HG03045 (cell line): ENCODE results near the gene RBM28.
"Not testable (repeated sequence)": the region's sequence is repeated elsewhere in the genome, so short reads cannot be mapped to it uniquely, and the experiment has no call there.

Experiments used
- ATAC-seq: cut with Tn5 transposase; IDR thresholded peaks from one replicate; pipeline ENCODE4 v1.9.1; 2021; ENCODE audit warnings: mild to moderate bottlenecking, moderate library complexity; ENCODE audit not compliant: unreplicated experiment

RBM28 gene

DNA sequence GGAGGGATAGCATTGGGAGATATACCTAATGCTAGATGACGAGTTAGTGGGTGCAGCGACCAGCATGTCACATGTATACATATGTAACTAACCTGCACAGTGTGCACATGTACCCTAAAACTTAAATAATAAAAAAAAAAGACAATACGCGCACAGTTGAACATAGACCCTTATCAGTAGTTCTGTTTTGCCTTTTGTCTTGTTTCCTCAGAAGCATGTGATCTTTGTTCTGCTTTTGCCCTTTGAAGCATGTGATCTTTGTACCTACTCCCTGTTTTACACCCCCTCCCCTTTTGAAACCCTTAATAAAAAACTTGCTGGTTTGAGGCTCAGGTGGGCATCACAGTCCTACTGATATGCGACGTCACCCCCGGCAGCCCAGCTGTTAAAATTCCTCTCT, 45.7 kb downstream of the RBM28 start:
- not testable (repeated sequence) for ATAC-seq

DNA sequence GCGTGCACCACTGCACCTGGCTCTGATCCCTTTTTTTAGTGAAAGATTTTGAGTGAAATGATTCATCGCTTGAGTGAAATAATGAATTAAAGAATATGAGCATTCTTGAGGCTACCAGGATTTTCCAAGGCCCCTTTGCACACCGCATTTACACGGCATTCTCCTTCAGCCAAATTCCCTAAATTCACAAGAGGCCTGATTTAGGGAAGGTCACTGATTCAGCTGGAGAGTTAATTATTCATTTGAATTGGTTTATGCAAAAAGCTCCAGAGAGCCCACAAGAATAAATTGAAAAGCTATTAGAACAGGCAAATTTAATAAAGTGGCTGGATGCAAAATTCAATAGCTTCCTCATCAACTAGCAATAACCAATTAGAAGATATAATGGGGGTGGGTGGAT, 56.2 kb downstream of the RBM28 start:
- ATAC-seq = no peak

DNA sequence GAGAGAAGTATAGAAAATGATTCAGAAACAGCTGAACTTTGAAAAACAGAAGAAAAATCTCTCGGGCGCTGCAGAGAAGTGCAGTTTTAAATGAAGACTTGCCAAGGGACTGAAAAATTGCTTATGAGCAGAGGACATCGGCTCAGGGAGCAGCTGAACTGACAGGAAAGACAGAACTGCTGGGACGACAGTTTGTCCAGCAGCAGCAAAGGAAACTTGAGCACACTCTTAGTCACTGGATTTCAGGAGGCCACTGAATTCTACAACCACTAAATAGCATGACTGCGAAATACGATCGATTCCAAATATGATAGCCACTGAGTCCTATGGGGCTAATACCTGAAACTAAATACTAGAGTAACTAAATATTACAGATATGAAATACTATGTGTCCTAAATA, 59.6 kb downstream of the RBM28 start:
- ATAC-seq = no peak

DNA sequence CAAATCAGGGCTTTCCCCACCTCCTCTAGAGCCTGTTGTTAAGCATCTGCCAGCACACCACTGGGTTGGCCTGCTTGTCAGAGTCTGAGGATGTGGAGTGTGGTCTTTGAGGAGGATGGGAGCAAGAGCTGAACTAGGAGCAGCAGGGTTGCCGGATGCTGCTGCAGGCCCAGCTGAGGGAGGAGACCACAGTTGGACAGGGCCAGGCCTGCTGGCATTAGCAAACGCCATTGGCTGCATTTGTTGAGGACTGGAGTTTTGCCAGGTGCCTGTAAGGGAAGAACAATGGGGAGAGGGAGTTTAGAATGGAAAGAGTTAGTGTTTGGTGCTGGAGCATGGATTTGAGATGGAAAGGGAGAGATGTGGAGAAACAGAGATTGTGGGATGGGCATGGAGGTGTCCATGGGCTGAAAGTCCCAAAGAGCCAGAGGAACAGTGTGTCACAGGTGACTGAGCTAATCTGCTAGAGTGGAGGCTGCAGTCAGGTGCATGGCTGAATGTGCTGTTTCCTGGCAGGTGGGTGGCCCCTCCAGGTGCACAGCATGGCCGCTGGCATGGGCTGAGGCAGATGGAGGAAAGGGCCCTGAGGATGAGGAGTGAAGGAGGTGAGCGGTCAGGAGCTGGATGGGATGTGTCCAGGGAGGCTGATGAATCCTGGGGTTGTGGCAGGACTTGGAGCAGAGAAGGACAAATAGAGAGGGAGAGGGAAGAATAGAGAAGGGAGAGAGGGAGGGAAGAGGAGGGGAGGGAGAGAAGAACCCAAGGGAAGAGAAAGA, 61.9 kb downstream of the RBM28 start:
- no peak for ATAC-seq

DNA sequence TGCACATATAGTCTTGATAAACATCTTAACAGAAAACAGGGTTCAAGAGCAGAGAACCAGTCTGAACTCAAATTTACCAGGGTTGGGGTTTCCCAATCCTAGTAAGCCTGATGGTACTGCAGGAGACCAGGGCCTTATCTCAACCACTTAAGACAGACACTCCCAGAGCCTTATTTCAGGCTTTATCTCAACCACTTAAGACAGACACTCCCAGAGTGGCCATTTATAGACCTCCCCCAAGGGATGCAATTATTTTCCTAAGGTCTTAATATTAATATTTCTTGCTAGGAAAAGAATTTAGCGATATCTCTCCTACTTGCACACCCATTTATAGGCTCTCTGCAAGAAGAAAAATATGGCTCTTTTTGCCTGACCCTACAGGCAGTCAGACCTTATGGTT, 63.3 kb downstream of the RBM28 start:
- ATAC-seq = not testable (repeated sequence)

DNA sequence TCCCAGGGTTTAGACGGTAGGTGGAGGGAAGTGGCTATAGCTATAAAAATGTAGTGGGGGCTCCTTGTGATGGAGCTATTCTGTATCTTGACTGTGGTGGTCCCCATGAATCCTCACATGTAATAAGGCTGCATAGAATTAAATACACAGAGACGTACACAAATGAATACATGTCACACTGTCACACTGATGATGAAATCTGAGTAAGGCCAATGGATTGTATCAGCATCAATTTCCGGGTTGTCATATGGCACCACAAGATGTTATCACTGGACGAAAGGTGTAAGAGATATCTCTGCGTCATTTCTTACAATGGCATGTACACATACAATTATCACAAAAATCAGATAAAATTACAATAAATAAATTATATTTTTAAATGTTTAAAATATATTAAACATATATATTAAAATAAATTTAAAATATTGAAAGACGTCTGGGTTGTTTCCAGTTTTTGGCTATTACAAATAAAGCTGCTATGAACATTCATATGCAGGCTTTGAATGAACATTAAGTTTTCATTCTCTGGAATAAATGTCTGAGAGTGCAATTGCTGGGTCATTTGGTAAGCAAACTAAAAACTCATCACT, 64.5 kb downstream of the RBM28 start:
- ATAC-seq = no peak

DNA sequence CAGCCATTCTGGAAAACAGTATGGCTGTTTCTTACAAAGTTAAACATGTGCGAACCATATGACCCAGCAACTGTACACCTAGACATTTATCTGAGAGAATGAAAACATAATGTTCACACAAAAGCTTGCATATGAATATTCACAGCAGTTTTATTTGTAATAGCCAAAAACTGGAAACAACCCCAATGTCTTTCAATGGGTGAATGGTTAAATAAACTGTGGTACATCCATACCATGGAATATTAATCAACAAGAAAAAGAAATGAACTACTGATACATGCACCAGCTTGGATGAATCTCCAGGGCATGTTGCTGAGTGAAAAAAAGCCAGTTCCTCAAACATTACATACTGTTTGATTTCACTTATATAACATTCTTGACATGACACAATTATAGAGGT, 65.3 kb downstream of the RBM28 start:
- no peak for ATAC-seq

- ATAC-seq = no peak
Observed at GRCh38 chr7:128275681-128276080, 68.0 kb downstream of the RBM28 start.

DNA sequence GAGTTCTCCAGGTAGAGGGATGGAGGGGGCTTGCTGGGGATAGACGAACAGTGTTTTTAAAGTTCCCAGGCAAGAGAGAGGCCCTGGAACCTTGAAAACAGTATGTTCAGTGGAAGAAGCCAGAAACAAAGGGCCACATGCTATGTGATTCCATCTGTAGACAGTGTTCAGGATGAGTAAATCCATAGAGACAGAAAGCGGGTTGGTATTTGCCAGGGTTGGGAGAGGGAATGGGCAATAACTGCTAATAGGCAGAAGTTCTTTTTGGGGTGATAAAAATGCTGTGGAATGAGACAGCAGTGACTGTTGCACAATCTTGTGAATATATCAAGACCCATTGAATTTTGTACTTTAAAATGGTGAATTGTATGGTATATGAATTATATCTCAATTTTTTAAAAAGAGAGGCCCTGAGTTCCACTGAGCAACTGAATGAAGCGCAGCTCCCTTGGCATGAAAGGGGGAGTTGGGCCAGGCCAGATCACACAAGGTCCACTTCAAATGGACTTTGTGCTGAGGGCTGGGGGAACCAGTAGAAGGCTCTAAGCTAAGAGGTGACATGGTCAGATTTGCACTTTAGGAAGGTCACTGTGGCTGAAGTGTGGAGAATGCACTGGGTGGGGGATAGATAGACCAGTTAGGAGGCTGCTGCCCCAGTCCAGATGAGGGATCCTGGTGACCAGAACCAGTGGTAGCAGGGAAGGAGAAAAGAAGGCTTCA, 68.7 kb downstream of the RBM28 start:
- no peak for ATAC-seq

DNA sequence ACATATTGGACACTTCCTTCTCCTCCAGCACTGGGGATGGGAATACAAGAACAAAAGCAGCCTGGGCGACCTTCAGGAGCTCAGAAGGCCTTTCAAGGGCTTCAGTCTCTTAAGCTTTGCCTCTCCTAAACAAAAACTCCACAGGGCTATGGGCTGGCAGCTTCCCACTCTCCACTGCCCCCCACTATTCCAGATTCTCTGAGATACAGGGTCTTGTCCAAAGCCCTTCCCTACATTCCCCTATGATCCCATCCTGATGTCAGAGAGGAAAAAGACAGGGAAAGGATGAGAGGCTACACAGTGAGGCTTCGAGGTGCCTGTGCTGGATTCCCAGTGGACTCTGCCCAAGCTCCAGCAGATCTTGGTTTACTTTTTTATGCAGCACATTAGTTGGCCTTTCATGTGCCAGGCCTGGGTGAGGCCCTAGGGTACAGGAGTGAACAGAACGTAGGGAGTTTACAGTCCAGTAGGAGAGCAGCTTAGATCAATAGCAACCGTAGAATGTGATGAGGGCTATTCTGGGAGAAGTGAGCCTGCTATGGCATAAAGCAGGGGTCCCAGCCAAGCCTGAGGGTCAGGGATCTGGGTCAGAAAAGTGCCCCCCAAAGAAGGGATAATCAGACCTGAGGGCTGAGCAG, 69.3 kb downstream of the RBM28 start:
- no peak for ATAC-seq

- ATAC-seq = no peak
Observed at GRCh38 chr7:128271942-128272481, 71.7 kb downstream of the RBM28 start.

GRCh38 chr7:128271471-128271941, 72.2 kb downstream of the RBM28 start:
- ATAC-seq = no peak

GRCh38 chr7:128270826-128271272, 72.9 kb downstream of the RBM28 start:
- ATAC-seq = no peak

DNA sequence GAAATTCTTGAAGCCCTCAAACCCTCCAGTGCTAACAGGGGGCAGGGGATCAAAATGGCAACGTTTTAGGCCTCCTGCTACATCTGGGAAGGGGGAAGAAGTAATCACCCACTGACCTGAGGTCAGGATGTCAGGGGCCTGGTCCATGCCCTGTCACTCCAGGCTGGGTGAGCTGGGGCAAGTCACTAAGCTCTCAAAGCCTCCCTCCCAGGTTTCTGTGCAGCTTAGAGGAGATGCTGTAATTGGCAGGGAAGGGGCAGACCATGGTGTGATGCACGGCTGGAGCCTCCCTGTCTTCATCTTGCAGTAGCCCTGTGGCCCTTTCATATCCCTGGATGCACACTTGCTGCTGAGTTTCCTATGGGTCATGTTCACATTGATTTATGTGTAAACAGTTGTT, 75.5 kb downstream of the RBM28 start:
- no peak for ATAC-seq

GRCh38 chr7:128267595-128267924, 76.1 kb downstream of the RBM28 start:
- no peak for ATAC-seq

GRCh38 chr7:128266883-128267594, 76.7 kb downstream of the RBM28 start:
- ATAC-seq = no peak

GRCh38 chr7:128266529-128266882, 77.2 kb downstream of the RBM28 start:
- ATAC-seq = no peak

DNA sequence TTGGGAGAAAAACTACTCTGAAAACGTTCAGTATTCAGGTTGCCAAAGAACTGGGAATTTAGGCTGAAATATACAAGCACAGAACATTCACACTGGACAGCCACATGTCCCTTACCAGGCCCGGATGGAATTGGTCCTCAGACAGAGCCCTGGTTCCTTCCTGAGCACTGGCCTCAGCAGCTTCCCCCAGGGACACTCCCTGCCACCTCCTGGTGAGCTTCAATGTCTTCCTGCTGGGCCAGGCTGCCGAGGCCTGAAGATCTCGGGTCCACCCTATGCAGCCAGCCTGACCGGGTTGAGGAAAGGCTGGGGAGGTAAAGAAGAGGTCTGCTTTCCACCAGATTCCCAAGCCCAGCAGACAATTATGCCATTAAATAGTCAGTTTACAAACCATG, 77.8 kb downstream of the RBM28 start:
- ATAC-seq = no peak

DNA sequence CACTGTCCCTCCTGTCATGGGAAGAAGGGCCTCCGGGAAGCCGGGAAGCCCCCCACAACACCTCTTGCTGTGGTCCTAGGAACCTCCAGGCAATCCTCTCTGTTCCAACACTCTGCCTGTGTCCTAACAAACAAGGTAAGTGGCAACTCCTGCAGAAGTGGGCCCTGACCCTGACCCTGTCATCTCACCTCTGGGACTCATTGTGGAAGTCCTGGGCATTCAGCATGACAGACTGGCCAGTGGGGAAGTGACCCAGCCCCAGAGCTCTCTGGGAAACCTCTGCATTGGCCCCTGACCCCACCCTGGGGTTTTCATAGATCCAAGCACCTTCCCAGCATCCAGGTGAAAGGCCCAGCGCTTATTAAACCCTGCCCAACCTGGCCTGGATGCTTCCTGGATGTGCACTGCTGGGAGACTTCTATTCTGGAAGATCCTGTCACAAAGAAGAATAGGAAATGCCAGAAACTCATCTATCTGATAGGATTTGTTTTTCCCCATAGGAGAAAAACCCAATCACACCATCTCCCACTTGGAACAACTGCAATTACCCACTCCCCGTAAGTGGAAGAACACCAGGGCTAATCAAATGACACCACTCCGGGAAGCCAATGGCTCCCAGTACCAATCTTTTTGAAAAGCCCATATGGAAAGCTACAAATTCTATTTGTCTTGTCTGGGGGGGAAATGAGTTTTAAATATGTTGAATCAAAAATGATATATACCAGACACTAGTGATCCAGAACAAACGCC, 78.4 kb downstream of the RBM28 start:
- no peak for ATAC-seq

DNA sequence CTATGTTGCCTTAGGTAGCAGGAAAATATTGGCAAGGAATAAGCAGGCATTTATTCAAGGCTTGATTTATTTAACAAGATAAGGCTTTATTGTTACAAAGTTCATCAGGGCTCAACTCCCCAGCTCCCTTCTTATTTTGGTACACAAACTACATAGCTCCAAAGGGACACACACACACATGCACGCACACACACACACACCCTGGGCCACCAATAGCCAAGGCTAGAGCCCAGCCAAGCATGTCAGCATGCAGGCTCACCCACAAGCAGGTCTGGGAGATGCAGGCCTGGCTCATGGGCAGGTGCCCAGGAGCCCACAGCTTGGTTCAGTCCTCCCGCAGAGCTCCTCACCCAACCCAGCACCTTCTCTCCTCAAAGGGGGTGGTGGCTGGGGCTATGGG, 79.2 kb downstream of the RBM28 start:
- no peak for ATAC-seq
